ENCODE results near the gene CERS1. TPM values are rescaled to one million over a fixed set of nuclear protein-coding genes. Genes with fewer than 3 reads are reported as not detected.

Gene CERS1
- polyA plus RNA-seq, 3 donors, result not detected

DNA sequence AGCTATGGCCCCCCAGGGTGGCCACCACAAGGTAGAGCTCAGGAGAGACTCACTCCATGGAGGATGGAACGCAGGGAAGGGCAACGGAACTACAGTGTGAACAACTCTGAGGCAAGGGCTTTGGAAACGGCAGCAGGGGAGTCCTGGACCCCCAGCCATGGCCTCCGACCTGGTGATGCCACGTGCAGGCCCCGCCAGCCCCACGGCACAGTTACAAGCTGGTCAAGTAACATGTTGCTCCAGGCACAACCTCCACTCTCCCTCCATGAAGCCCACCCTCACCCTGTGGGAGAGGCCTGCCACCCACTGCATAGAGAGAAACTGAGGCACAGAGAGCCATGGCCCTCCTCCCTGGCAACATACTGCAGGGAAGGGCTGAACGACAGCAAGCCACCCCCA lies 9.1 kb upstream of the CERS1 start:
- Histone ChIP-seq H3K9ac (ENCODE audit: insufficient read depth, low read length, poor library complexity, severe bottlenecking) (no peak overlapping the region), H4K20me1 (ENCODE audit: insufficient read depth, low read length) (peaks cover 66% of the 10 kb centered on the region), H3K36me3 (replicated peaks in 1 of 2; ENCODE audit: control insufficient read depth in 1 of 2, insufficient read depth in 2 of 2, low read length in 2 of 2) (peaks cover 83 to 90% of the 10 kb centered on the region in 2 donors), H3K4me3 (replicated peaks in 1 of 3; ENCODE audit: low read depth in 2 of 3, low read length in 3 of 3) (no peak overlapping the region), H3K4me1 (ENCODE audit: control insufficient read depth in 1 of 2, insufficient read depth in 2 of 2, low read length in 2 of 2) (no peaks in the 10 kb centered on the region), H3K4me2 (replicated peaks; ENCODE audit: extremely low read depth, low read length, poor library complexity, severe bottlenecking) (no peak overlapping the region), H3K79me2 (ENCODE audit: insufficient read depth, low read length) (no peaks in the 10 kb centered on the region), H3K9me3 (replicated peaks in 1 of 2; ENCODE audit: control insufficient read depth in 1 of 2, insufficient read depth in 1 of 2, low read length in 2 of 2) (no peaks in the 10 kb centered on the region), H2AFZ (ENCODE audit: insufficient read depth, low read depth, low read length, poor library complexity, severe bottlenecking) (no peak overlapping the region), H3K27ac (ENCODE audit: low read depth in 1 of 2, low read length in 2 of 2) (no peak overlapping the region), H3K27me3 (ENCODE audit: control insufficient read depth in 2 of 2, insufficient read depth in 2 of 2, low read length in 2 of 2) (no peaks in the 10 kb centered on the region)
- intact Hi-C loops (cut with micrococcal nuclease), result no loop called here
- H3K27ac Mint-ChIP-seq, result peak overlapping the region in 1 of 7 donors; percentile 61
- H3K36me3 Mint-ChIP-seq, result peaks cover 56 to 91% of the 10 kb centered on the region in 2 donors
- peaks cover 0 to 4% (median 0%) of the 10 kb centered on the region in 7 donors for H3K9me3 Mint-ChIP-seq
- WGBS (ENCODE audit: insufficient coverage), result 100% methylated on average over 5 of the region's 8 CpGs
- no peaks in the 10 kb centered on the region for H3K4me1 Mint-ChIP-seq
- H3K4me3 Mint-ChIP-seq, result no peak overlapping the region
- no peak for DNase-seq
- H3K27me3 Mint-ChIP-seq (ENCODE audit: low read depth in 3 of 3), result no peaks in the 10 kb centered on the region
- TF ChIP-seq, protein P1, sequence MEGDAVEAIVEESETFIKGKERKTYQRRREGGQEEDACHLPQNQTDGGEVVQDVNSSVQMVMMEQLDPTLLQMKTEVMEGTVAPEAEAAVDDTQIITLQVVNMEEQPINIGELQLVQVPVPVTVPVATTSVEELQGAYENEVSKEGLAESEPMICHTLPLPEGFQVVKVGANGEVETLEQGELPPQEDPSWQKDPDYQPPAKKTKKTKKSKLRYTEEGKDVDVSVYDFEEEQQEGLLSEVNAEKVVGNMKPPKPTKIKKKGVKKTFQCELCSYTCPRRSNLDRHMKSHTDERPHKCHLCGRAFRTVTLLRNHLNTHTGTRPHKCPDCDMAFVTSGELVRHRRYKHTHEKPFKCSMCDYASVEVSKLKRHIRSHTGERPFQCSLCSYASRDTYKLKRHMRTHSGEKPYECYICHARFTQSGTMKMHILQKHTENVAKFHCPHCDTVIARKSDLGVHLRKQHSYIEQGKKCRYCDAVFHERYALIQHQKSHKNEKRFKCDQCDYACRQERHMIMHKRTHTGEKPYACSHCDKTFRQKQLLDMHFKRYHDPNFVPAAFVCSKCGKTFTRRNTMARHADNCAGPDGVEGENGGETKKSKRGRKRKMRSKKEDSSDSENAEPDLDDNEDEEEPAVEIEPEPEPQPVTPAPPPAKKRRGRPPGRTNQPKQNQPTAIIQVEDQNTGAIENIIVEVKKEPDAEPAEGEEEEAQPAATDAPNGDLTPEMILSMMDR (IDR thresholded peaks at IDR 0.05), result no peak

DNA sequence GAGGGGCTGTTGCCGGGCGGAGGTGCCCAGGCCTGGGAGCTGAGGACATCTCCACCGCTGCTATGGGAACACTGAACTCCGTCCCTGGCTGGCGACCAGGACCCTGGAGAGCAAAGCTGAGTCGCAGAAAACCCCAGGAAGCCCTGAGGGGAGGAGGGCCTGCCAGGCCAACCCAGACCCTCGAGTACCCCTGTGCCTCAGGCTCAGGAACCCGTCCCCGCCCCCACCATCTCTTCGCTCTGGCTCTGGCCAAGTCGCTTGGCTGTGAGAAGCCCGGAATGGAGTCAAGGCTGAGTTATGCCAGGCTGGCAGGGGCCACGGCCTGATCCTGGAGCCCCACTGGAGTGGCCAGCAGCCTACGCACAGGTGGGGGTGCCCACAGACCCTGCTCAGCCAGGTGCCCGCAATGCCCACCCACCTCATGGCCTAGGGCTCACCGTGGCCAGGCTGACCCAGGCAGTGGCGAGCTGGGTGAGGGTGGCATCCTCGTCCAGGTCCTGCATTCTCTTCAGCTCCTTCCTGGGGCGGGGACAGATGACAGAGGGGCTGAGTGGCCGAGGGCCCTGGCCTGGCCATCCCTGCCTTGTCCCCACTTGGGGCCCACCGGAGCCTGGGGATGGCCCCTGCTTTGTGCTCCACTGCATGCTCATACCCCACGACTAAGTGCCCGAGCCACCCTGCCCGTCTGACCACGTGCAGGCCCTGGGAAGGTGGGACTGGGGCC lies 8.5 kb upstream of the CERS1 start:
- Mint-ChIP-seq H3K4me3 (no peak overlapping the region), H3K27ac (peak overlapping the region in 2 of 7 donors; percentile 2 to 23), H3K36me3 (peaks cover 57 to 92% of the 10 kb centered on the region in 2 donors), H3K4me1 (no peaks in the 10 kb centered on the region), H3K9me3 (peaks cover 0 to 4% (median 0%) of the 10 kb centered on the region in 7 donors), H3K27me3 (ENCODE audit: low read depth in 3 of 3) (no peaks in the 10 kb centered on the region)
- no peak for DNase-seq
- no peak overlapping the region for H2AFZ ChIP-seq (ENCODE audit: insufficient read depth, low read depth, low read length, poor library complexity, severe bottlenecking)
- peaks cover 67% of the 10 kb centered on the region for H4K20me1 ChIP-seq (ENCODE audit: insufficient read depth, low read length)
- TF ChIP-seq, protein P1 (IDR thresholded peaks at IDR 0.05), result no peak
- H3K9me3 ChIP-seq (replicated peaks in 1 of 2; ENCODE audit: control insufficient read depth in 1 of 2, insufficient read depth in 1 of 2, low read length in 2 of 2), result no peaks in the 10 kb centered on the region
- H3K9ac ChIP-seq (ENCODE audit: insufficient read depth, low read length, poor library complexity, severe bottlenecking), result no peak overlapping the region
- H3K4me2 ChIP-seq (replicated peaks; ENCODE audit: extremely low read depth, low read length, poor library complexity, severe bottlenecking), result no peak overlapping the region
- H3K27ac ChIP-seq (ENCODE audit: low read depth in 1 of 2, low read length in 2 of 2), result no peak overlapping the region
- intact Hi-C loops (cut with micrococcal nuclease), result no loop called here
- 94% methylated on average over 25 of the region's 25 CpGs for WGBS (ENCODE audit: insufficient coverage)
- no peak overlapping the region for H3K4me3 ChIP-seq (replicated peaks in 1 of 3; ENCODE audit: low read depth in 2 of 3, low read length in 3 of 3)
- no peaks in the 10 kb centered on the region for H3K27me3 ChIP-seq (ENCODE audit: control insufficient read depth in 2 of 2, insufficient read depth in 2 of 2, low read length in 2 of 2)
- peaks cover 84 to 90% of the 10 kb centered on the region in 2 donors for H3K36me3 ChIP-seq (replicated peaks in 1 of 2; ENCODE audit: control insufficient read depth in 1 of 2, insufficient read depth in 2 of 2, low read length in 2 of 2)
- H3K4me1 ChIP-seq (ENCODE audit: control insufficient read depth in 1 of 2, insufficient read depth in 2 of 2, low read length in 2 of 2), result no peaks in the 10 kb centered on the region
- no peaks in the 10 kb centered on the region for H3K79me2 ChIP-seq (ENCODE audit: insufficient read depth, low read length)

Data from CD14-positive monocyte (primary cell).